ENCODE results near the gene MYH9.

MYH9 gene

DNA sequence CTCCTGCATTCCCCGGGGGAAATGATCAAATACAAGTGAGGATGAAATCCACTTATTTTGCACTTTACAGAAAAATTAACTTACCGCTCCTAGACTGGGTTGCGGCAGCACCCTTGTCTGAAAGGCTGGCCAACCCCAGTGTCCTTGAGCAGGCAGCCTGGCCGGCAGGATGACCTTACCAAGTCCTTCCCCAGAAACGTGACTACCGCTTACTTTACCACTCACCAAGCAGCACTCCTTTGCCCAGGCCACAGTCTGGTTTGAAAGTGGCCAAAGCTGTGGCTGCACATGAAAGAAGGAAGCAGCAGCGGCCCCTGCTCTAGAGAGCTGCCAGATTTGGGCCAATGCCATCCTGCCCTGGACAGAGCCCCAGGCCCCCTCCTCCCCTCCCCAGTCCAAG, 20.3 kb downstream of the MYH9 start:
- DNase-seq (ENCODE audit: low read depth in 2 of 2): no peak

DNA sequence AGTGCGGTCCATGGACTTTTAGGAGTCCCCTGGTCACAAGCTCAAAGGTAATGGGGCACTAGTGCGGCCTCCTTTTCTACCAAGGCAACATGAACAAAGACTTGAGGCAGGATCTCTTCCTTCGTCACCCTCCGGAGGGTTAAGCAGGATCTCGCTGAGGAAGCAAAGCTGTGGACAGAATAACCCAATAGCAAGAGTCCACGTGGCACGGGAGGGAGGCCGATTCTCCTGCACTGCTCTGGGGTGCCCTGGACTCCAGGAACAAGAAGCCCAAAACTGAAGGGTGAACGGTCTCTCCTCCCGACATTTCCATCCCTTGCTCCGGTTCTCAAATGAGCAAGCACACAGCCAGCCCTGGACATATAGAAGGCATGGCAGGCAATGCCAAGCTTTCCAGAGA, 20.7 kb downstream of the MYH9 start:
- no peak for DNase-seq (ENCODE audit: low read depth in 2 of 2)

DNA sequence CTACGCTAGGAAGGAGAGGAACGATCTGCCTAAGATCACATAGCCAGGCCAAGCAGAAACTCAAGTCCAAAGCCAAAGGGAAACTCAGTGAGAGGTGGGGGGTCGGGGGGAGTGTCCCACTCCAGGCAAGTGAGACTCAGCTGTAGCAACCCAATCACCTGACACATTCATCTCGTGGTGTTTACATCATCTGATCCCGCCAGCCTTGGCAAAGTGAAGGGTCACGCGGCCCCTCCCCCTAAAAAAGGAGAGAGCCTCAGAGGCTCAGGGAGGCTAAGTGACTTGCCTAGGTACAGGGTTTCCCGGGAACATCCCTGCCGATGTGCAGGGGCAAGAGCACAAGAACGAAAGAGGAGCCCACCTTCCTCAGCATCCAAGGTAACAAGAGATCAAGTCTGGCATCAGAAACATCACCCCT, 21.5 kb downstream of the MYH9 start:
- DNase-seq (ENCODE audit: low read depth in 2 of 2): no peak

DNA sequence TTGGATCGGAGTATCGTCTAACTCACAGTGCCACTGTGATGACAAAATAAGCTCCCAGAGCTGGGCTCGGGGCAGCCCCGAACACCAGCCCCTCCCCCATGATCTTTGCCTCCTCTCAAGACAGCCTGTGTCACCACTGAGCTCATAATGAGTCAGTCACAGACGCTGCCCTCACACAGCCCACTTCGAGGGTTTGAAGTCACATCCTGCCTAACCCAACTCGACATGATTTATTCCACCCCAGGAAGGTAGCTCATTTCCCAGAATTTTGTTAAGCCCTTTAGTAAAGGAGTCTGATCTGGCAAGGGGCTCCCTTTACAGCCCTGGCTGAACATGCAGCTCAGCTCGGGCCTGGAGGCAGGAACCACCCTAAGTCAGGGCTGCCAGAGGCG, 22.8 kb downstream of the MYH9 start:
- DNase-seq (ENCODE audit: low read depth in 2 of 2): peak; percentile 66 to 70

DNA sequence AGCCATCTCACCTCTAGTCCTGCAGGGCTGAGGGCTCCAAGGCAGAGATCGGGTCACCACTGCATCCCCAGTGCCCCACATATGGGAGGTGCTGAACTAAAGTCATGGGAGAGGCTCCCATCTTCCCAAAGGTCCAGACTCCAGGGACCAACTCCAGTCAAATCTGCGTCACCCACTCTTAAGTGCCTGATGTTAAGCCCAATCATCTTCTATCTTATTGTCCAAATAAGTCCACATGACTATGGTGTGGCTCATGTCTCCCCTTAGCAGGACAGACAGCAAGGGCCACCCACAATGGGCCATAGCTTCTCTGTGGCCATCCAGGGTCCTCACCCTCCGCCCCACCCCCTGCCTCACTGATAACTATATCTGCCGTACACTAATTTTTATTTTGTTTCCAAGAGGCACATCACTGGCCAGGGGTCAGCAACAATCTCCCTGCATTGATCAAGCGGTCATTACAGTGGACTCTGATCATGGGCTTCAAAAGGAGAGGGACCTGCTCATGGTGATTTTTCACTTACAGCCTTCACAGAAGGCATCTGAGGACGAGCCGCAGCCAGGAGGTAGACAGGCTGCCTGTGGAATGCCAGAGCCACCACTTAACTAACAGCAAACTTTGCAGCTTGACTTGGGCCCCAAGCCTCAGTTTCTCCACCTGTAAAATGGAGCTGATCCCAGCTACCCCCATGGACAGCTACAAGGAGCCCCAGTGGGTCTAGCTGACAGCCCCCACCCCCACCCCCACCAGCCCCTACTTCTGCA, 23.3 kb downstream of the MYH9 start:
- DNase-seq (ENCODE audit: low read depth in 2 of 2): no peak

DNA sequence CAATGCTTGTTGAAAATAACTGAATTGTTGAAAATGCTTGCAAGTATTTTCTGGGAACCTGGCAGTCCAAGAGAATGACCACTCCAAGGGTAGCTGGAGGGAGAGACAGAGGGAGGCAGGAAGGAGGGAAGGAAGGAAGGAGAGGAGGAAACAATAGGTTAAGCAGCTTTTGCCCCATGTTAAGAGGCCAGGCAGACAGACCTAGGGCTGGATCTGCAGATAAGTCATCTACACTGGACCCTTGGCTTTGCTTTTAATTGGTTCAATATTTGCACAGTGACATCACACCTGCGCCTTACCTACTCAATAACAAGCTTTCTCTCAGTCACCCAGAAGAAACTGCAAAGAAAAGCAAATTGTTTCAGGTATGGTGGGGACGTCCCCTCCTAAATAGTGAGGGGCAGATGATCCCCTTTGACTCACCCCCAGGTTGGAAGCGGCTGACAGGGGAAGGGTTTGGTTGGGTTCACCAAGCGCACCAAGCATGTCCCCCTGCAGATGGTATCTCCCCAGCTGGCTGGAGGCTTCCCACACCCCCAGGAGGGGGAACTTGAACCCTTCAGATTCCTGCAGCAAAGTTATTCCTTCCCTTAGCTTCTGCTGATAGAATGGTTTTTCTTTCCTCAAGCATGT, 24.3 kb downstream of the MYH9 start:
- no peak for DNase-seq (ENCODE audit: low read depth in 2 of 2)

DNA sequence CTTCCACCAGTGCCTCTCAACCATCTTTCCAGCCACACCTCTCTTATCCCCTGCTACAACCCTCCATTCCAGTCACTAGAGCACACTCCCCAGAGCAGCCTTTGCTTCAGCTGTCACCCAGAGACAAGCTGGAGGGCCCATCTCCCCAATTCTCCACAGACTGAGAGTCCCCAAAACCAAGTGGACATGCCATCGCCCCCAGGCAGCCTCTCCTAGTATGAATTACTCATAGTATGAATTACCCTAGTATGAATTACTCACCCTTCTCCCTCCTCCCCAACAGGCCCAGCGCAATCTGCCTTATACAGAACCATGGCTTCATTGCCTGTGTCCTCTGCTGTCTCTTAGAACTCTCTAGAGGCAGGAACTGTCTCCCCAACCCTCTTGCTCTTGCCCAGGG, 24.8 kb downstream of the MYH9 start:
- no peak for DNase-seq (ENCODE audit: low read depth in 2 of 2)

DNA sequence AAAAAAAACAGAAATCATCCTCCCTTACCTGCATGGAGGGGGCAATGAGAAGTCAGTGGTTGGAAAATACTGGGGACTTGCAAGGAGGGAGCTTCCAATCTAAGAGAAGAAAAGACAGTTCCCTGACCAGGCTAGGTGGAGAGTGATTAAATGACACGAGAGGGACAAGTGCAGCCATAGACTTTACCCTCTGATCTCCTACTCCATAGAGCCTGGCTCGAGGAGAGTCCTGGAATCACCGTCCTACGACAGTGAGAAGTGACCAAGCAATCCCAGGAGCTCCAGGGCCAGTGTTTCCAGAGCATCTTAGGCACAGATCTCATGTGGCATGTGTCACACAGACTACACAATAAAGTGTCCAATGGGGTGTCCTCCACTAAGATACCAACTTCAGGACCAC, 25.7 kb downstream of the MYH9 start:
- no peak for DNase-seq (ENCODE audit: low read depth in 2 of 2)

DNA sequence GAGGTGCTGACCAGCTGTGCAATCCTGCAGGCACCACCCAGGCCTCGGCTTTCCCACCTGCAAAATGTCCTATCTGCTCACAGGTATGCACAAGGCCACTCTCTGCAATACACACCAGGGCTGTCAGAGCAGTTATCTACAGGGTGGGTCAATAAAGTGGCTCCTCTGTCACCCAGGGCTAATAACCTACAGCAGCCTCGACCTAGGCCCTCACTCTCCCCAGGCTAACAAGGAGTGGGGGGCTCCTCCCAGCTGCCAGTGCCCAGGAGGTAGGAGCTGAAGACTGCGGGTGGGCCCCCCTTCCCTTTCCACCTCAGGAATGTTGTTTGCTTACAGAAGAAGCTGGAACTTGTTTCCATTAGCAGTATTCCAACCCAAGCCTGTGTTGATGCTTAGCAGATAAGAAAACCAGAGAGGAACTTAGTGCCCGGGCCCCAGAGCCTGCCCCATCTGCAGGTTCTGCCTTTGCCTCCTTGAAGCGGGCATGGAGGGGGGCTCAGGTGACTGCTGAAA, 26.8 kb downstream of the MYH9 start:
- no peak for DNase-seq (ENCODE audit: low read depth in 2 of 2)

DNA sequence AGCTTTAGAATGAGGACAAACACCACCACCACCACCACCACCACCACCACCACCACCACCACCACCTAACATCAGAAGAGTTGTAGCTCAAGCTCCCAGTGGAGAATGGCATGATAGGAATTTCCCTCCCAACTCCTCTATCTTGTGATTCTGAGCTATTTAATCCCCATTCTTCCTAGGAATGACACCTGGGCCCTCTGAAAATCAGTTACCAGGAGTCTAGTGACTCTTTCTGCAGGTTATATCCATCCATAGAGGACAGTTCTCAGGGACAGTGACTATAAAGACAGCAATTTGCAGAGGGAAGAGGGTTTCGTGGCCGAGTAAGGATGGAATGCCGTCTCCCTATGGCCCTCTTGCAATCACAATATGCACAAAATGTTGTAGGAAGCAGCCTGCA, 27.8 kb downstream of the MYH9 start:
- DNase-seq (ENCODE audit: low read depth in 2 of 2): no peak

DNA sequence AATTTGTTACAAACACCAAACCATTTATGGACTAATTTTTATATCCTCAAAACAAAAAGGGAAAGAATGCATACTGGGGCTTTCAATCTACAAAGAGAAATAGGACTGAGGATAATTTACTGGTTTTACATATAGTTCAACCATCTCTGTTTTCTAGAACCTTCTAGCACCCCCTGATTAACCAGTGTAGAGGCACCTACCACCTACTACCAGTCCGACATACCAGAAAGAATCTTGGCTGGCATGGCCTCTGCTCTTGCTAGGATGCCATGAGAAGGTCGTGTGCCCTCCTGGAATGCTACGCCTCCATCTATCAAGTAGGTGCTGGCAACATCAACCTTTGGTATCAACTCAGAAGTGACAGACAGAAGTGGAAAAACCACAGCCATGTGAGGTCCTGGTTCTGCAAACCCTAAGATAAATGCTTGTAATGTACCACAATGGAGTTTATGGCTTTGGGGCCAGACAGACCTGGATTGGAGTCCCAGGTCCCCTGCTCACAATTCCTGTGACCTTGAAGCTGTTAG, 28.2 kb downstream of the MYH9 start:
- DNase-seq (ENCODE audit: low read depth in 2 of 2): no peak

DNA sequence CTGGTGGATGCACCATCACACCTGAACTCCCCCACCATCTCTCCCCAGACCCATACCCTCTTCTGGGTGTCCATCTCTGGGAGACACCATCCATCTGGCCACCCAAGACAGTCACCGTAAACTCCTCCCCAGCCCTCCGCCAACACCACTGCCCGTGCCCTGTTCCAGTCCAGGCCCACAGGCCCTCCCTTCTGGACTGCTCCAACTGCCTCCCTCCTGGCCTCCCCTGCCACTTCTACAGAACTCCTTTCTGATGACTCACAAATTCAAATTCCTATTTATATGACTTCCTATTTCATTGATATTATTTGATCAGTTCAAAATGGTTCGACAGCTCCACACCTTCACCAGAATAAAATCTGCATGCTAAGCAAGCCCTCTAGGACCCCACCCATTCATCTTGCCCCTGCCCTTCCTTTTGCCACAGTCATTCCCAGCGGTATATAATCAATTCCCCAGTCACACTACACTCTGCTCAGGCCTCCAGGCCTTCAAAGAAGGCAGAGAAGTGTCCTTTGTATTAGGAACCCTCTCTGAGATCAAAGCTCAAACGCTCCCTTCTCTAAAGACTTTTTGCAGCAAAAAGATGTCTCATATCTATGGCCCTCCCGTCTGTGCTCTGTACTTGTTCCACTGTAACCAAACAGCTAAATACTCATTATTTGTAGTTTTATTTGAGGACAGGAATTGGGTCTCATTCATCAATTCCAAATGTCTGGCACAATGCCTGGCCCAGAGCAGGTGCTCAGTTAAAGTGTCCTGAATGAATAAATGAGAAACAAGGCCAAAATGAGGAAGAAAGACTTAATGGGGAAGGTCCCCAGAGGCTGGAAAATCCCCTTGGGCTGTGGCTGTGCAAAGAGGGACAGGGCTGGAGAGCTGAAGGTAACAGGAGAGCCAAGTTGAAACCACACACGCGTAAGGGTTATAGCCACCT, 29.0 kb downstream of the MYH9 start:
- no peak for DNase-seq (ENCODE audit: low read depth in 2 of 2)

DNA sequence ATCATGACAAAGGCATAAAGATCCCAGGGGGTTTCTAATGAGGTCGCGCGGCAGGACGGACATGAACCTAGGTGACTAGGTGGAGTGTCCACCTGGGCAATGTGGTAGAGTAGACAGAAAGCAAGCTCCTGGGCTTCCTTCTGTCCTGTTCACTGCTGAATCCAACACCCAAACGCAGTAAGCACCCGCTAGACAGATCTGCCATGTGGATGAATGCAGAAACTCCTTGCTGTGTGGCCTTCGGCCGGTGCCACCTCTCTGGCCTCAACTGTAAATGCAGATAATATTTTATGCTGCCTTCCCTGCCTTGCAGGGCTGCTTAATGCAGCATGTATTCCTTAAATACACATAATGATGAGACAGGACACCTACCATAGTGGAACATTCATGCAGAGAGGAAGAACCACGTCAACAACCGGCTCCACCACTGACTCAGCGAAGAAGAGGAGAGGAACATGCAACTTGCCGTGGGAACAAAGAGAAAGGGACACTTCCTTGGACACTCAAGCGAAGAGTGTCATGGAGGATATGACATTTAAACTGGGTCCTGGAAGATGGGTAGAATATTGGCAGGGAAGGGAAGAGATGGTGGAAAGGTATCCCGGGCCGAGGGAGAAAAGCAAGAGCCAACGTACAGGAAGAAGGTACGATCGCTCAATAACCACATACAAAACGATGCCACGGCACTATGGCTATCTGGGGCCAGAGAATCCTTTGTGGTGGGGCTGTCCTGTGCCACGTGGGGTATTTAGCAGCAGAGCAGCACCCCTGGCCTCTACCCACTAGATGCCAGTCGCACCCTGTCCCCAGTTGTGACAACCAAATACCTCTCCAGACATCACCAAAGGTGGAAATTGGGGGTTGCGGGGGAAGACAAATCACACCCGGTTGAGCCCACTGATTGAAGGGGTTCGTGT, 30.8 kb downstream of the MYH9 start:
- no peak for DNase-seq (ENCODE audit: low read depth in 2 of 2)

DNA sequence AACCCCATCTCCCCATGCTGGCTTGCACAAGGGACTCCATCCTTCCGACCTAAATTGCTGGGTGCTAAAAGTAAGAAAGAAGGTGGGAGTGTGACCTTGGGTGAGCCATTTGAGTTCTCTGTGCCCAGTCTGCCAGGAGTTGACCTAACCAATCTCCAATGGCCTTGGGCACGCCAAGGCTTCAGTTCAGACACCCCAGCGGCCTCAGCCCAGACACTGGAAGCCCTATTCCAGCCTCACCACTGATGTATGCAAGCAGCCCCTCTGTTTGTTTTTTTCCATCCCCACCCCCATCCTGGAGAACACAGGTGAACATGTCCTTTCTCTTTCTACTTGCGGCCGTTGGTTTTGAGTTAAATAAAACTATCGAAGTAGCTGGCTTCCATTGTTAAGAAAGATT, 31.9 kb downstream of the MYH9 start:
- DNase-seq (ENCODE audit: low read depth in 2 of 2): no peak

DNA sequence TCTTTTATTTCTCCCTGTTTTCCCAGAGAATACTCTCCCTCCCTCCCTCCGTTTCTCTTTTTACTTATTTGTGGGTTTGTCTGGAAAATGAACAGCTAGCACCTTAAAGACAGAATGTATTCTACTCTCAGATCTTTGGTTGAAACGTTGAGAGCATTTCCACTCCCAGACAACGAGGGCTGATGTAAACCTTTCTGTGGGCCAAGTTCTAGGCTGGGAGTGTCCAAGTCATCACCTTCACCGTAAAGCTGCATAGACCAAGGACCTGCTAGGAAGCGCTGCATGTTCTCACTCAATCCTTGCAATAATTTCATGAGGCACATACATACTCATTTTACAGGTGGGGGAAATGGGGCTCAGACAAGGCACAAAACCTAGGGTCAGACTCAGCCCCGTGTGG, 32.4 kb downstream of the MYH9 start:
- DNase-seq (ENCODE audit: low read depth in 2 of 2): no peak

DNA sequence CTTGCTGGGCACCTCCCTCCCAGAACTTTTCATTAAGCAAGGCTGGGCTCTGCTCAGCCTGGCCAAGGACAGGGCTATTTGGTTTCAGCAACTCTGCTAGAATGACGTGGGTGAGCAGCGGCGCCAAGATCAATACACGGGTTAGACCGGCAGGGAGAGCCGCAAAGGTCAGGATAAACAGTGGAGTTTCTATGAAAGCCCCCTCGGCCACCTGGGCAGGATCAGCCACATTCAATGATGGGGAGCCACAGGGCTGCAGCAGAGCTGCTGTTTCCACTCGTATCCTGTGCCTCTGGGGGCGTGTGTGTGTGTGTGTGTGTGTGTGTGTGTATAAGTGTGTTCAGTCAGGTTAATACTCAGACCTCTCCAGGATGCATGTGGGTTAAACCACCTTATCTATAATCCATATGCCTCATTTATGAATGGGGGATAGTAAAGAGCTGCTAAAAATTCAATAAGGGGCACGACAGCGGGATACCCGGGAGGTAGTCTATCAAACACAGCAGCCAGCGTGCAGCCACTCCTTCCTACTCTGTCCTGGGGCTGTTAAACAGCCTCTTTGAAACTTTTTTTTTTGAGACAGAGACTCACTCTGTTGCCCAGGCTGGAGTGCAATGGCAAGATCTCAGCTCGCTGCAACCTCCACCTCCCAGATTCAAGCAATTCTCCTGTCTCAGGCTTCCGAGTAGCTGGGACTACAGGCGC, 34.8 kb downstream of the MYH9 start:
- no peak for DNase-seq (ENCODE audit: low read depth in 2 of 2)

DNA sequence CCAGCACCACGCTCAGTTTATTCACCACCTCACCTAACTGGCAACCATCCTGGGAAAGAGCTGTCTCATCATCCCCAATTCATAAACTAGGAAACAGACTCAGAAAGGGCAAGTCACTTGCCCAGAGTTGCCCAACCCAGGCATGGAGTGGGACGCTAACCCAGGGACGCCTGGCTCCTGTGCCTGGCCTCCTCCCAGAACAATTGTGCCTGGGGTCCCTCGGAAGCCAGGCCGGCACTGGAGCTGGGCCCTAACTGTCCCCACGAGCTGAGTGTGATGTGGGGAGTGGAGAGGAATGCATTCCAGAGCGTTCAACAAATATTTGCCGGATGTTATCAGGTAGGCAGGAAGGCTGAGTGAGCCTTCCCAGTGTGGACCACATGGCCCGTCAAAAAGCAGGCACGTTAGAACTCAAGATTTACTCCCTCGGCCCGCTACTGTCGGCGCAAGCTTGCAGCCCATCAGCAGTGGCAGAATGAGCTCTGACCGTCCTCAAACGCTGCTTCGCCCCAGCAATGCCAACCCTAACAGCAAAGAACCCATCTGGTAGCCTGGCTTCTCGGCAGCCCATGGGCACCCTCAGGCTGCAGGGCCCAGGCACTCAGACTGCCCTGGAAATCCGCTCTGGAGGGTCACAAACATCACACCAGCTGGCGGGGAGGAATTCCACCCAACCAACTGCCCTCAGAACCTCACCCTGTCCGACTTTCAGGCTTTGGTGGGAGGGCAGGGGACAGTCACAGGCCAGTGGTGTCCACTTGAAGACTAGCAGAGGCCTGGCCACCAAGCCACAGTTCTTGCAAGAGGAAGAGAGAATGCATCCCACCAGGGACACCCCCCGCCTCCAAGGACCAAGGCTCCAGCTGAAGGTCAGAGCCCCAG, 35.6 kb downstream of the MYH9 start:
- DNase-seq (ENCODE audit: low read depth in 2 of 2): no peak

DNA sequence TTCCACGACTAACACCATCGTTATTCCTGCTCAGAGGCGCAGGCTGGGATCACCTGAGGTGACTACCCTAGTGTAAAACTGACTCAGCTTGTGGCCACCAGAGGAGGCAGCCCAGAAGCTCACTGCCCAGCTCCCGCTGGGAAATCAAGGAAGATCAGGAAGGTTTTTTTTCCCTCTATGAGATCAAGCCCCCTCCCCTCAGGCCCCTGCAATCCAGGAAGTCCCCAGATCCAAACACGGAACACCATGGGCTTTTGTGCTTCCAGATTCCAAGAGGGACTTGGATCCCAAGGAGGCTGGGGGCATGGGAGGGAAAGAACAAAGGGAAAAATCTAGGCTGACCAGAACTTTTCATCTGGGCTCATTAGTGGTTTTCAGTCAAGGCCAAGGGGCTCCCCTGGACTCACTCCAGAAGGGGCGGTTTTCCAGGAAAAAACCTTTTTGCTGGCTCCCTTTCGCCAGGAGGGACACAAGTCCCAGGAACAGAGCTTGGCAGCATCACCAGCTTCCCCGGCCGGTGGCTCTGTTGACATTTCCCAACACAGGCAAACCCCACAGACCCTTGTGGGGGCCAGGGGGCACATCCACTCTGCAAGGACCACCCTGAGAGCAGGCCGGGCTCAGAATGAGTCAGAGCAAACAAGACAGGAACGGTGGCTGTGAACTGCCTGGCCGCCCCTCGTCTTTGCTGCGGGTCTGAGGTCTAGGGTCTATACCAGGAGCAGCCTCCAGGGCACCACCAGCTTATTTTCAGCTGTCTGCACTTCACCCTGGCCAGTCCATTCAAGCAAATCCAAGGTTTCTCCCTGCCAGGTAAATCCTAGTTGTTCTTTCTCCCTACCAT, 36.8 kb downstream of the MYH9 start:
- no peak for DNase-seq (ENCODE audit: low read depth in 2 of 2)

DNA sequence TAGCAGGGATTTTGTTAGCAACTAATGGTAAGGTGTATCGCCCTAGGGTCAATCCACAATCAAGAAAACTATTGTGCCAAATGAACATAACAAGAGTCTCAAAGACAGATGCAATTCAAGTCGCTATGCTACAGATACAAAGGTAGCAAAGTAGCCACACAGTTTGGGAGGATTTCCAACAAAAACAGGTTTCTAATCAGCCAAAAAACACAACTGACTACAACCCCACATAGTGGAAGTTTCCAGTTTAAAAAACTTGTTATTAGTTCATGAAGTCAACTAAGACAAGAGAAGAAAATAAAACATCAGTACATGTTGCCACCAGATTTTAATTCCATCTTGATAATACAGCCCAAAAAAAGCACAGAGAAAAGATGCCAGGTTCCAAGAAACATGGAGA, 38.0 kb downstream of the MYH9 start:
- no peak for DNase-seq (ENCODE audit: low read depth in 2 of 2)

All from stimulated activated CD4-positive, alpha-beta T cell treated with anti-CD3 and anti-CD28 coated beads, Interleukin-1b, Interleukin-23, amount 100 ng/mL, for 1 hour (primary cell).